HT1080 (cell line): ENCODE measurements around the gene FIGNL2. TPM values are rescaled to one million over a fixed set of nuclear protein-coding genes. Genes with fewer than 3 reads are reported as not detected.
A peak's percentile ranks its signal among the peaks of the same experiment; 100 is the strongest.
"Not testable (repeated sequence)": the region's sequence is repeated elsewhere in the genome, so short reads cannot be mapped to it uniquely, and the experiment has no call there.

Source experiments
- DNase-seq: peaks from one replicate; pipeline ENCODE4 v3.0.0-alpha.2; 2015; ENCODE audit warnings: low read depth
- polyA plus RNA-seq, 2 experiments: library from polyadenylated mRNA; depleted of rRNA; stranded (reverse); fragments of >200 nt; gene quantifications; 2 replicates each; pipeline ENCODE4 v1.2.3, GENCODE V29; 2015
- total RNA-seq: library from RNA; depleted of rRNA; stranded (reverse); fragments of >200 nt; shearing (Covaris generic); gene quantifications from 2 replicates; pipeline ENCODE4 v1.2.3, GENCODE V29; 2014; rRNA removed

Gene FIGNL2
- total RNA-seq = 0.10 and 0.33 TPM in 2 replicates
- 0.06 and 0.12 TPM in 2 replicates for polyA plus RNA-seq (2015; cell fraction: cytosol; rRNA removed)
- 0.49 and 1.0 TPM in 2 replicates for polyA plus RNA-seq (2015; cell fraction: nucleus; rRNA removed)

GRCh38 chr12:51848326-51848727 lies at the start of gene FIGNL2:
FIGNL2 (minus strand) TSS chr12:51848718; CDS start chr12:51822413, 26,305 bp downstream.
- no peak for DNase-seq

- DNase-seq = no peak
These were observed 48.7 kb upstream of the FIGNL2 start for GRCh38 chr12:51897181-51897580.

GRCh38 chr12:51896236-51896635 lies 47.7 kb upstream of the FIGNL2 start:
- DNase-seq = no peak

GRCh38 chr12:51895378-51896135 lies 47.0 kb upstream of the FIGNL2 start:
- no peak for DNase-seq

GRCh38 chr12:51893786-51894185 lies 45.3 kb upstream of the FIGNL2 start:
- DNase-seq = no peak

- DNase-seq = no peak
These were observed 43.3 kb upstream of the FIGNL2 start for GRCh38 chr12:51891843-51892242.

- no peak for DNase-seq
These were observed 42.1 kb upstream of the FIGNL2 start for GRCh38 chr12:51890511-51891171.

GRCh38 chr12:51890133-51890464 lies 41.6 kb upstream of the FIGNL2 start:
- DNase-seq = no peak

- no peak for DNase-seq
These were observed 41.0 kb upstream of the FIGNL2 start for GRCh38 chr12:51889216-51890132.

- DNase-seq = no peak
These were observed 40.0 kb upstream of the FIGNL2 start for GRCh38 chr12:51888316-51889215.

GRCh38 chr12:51887476-51888315 lies 39.2 kb upstream of the FIGNL2 start, which contains the start of gene ANKRD33:
ANKRD33 (plus strand) TSS chr12:51888103; CDS start chr12:51888187, 84 bp downstream.
- no peak for DNase-seq

GRCh38 chr12:51886021-51886710 lies 37.6 kb upstream of the FIGNL2 start:
- DNase-seq = peak; percentile 96

GRCh38 chr12:51885294-51886020 lies 36.9 kb upstream of the FIGNL2 start:
- DNase-seq = not testable (repeated sequence)

GRCh38 chr12:51884676-51885229 lies 36.2 kb upstream of the FIGNL2 start:
- DNase-seq = peak; percentile 75

- no peak for DNase-seq
These were observed 35.6 kb upstream of the FIGNL2 start for GRCh38 chr12:51883998-51884675.

- DNase-seq = no peak
These were observed 34.8 kb upstream of the FIGNL2 start for GRCh38 chr12:51883295-51883694.

- DNase-seq = no peak
These were observed 30.6 kb upstream of the FIGNL2 start for GRCh38 chr12:51879102-51879501.
